ENCODE measurements around the gene PCBP1.

The PCBP1 gene

GRCh38 chr2:70086278-70086837 is 919 bp upstream of the PCBP1 start:
- CTCF ChIA-PET = interaction anchor here (0.7 to 2.5 kb wide), 11 partner anchors 11 to 173 kb away, joined by 3 to 14 read pairs (median 4); no protein-coding TSS in a partner anchor
- peaks cover 33 to 64% (median 47%) of the 10 kb centered on the region in 4 experiments for H3K4me1 ChIP-seq (ENCODE audit: control extremely low read depth in 1 of 4, control insufficient read depth in 4 of 4, insufficient read depth in 4 of 4, low read length in 3 of 4)
- peaks cover 0 to 34% (median 17%) of the 10 kb centered on the region in 4 experiments for H3K36me3 ChIP-seq (ENCODE audit: control insufficient read depth in 4 of 4, insufficient read depth in 4 of 4, low read length in 3 of 4)
- peak overlapping the region; percentile 100 for H3K27ac ChIP-seq (ENCODE audit: insufficient read depth in 1 of 2, low read depth in 1 of 2, low read length in 2 of 2, poor library complexity in 1 of 2, severe bottlenecking in 2 of 2)
- POLR2A ChIA-PET = interaction anchor here (0.6 to 2.8 kb wide), 12 partner anchors 9 to 172 kb away, joined by 3 to 20 read pairs (median 4); partner anchors contain the start of gene MXD1
- WGBS (ENCODE audit: insufficient coverage) = under 1% methylated on average over 39 of the region's 40 CpGs
- peak overlapping the region; percentile 37 to 93 (median 81) for H3K4me3 ChIP-seq (ENCODE audit: control insufficient read depth in 1 of 7, extremely low read depth in 1 of 7, insufficient read depth in 4 of 7, low read depth in 2 of 7, low read length in 6 of 7)
- peak; percentile 86 to 95 (median 94) for DNase-seq
- no peaks in the 10 kb centered on the region for H3K9me3 ChIP-seq (ENCODE audit: control extremely low read depth in 1 of 5, control insufficient read depth in 4 of 5, insufficient read depth in 2 of 5, low read depth in 1 of 5, low read length in 4 of 5)
- no peaks in the 10 kb centered on the region for H3K27me3 ChIP-seq (replicated peaks in 2 of 5; ENCODE audit: control insufficient read depth in 4 of 5, insufficient read depth in 5 of 5, low read length in 4 of 5)

DNA sequence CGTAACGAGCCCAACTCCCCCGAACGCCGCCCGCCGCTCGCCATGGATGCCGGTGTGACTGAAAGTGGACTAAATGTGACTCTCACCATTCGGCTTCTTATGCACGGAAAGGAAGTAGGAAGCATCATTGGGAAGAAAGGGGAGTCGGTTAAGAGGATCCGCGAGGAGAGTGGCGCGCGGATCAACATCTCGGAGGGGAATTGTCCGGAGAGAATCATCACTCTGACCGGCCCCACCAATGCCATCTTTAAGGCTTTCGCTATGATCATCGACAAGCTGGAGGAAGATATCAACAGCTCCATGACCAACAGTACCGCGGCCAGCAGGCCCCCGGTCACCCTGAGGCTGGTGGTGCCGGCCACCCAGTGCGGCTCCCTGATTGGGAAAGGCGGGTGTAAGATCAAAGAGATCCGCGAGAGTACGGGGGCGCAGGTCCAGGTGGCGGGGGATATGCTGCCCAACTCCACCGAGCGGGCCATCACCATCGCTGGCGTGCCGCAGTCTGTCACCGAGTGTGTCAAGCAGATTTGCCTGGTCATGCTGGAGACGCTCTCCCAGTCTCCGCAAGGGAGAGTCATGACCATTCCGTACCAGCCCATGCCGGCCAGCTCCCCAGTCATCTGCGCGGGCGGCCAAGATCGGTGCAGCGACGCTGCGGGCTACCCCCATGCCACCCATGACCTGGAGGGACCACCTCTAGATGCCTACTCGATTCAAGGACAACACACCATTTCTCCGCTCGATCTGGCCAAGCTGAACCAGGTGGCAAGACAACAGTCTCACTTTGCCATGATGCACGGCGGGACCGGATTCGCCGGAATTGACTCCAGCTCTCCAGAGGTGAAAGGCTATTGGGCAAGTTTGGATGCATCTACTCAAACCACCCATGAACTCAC is 673 bp downstream of the PCBP1 start:
- H3K9me3 ChIP-seq (ENCODE audit: control extremely low read depth in 1 of 5, control insufficient read depth in 4 of 5, insufficient read depth in 2 of 5, low read depth in 1 of 5, low read length in 4 of 5) = no peaks in the 10 kb centered on the region
- H3K4me1 ChIP-seq (ENCODE audit: control extremely low read depth in 1 of 4, control insufficient read depth in 4 of 4, insufficient read depth in 4 of 4, low read length in 3 of 4) = peaks cover 35 to 70% (median 50%) of the 10 kb centered on the region in 4 experiments
- H3K4me3 ChIP-seq (ENCODE audit: control insufficient read depth in 1 of 7, extremely low read depth in 1 of 7, insufficient read depth in 4 of 7, low read depth in 2 of 7, low read length in 6 of 7) = peak overlapping the region; percentile 69 to 99 (median 93)
- H3K27me3 ChIP-seq (replicated peaks in 2 of 5; ENCODE audit: control insufficient read depth in 4 of 5, insufficient read depth in 5 of 5, low read length in 4 of 5) = no peaks in the 10 kb centered on the region
- CTCF ChIA-PET = interaction anchor here (0.7 to 2.9 kb wide), 12 partner anchors 9 to 57 kb away, joined by 3 to 19 read pairs (median 4); no protein-coding TSS in a partner anchor
- POLR2A ChIA-PET = interaction anchor here (0.9 to 2.8 kb wide), 8 partner anchors 7 to 177 kb away, joined by 3 to 20 read pairs (median 6); no protein-coding TSS in a partner anchor
- under 1% methylated on average over 51 of the region's 58 CpGs for WGBS (ENCODE audit: insufficient coverage)
- peak in 2 of 3 donors; percentile 67 to 74 for DNase-seq
- H3K36me3 ChIP-seq (ENCODE audit: control insufficient read depth in 4 of 4, insufficient read depth in 4 of 4, low read length in 3 of 4) = peaks cover 0 to 32% (median 13%) of the 10 kb centered on the region in 4 experiments
- H3K27ac ChIP-seq (ENCODE audit: insufficient read depth in 1 of 2, low read depth in 1 of 2, low read length in 2 of 2, poor library complexity in 1 of 2, severe bottlenecking in 2 of 2) = peak overlapping the region; percentile 84 to 100

GRCh38 chr2:70088598-70089219 is 1.4 kb downstream of the PCBP1 start:
- peaks cover 34 to 63% (median 49%) of the 10 kb centered on the region in 4 experiments for H3K4me1 ChIP-seq (ENCODE audit: control extremely low read depth in 1 of 4, control insufficient read depth in 4 of 4, insufficient read depth in 4 of 4, low read length in 3 of 4)
- H3K36me3 ChIP-seq (ENCODE audit: control insufficient read depth in 4 of 4, insufficient read depth in 4 of 4, low read length in 3 of 4) = peaks cover 0 to 25% (median 5%) of the 10 kb centered on the region in 4 experiments
- DNase-seq = no peak
- peak overlapping the region; percentile 69 to 99 (median 93) for H3K4me3 ChIP-seq (ENCODE audit: control insufficient read depth in 1 of 7, extremely low read depth in 1 of 7, insufficient read depth in 4 of 7, low read depth in 2 of 7, low read length in 6 of 7)
- peak overlapping the region; percentile 84 to 100 for H3K27ac ChIP-seq (ENCODE audit: insufficient read depth in 1 of 2, low read depth in 1 of 2, low read length in 2 of 2, poor library complexity in 1 of 2, severe bottlenecking in 2 of 2)
- no peaks in the 10 kb centered on the region for H3K27me3 ChIP-seq (replicated peaks in 2 of 5; ENCODE audit: control insufficient read depth in 4 of 5, insufficient read depth in 5 of 5, low read length in 4 of 5)
- CTCF ChIA-PET = interaction anchor here (1.0 to 2.9 kb wide), 10 partner anchors 10 to 56 kb away, joined by 3 to 19 read pairs (median 5); no protein-coding TSS in a partner anchor
- no peaks in the 10 kb centered on the region for H3K9me3 ChIP-seq (ENCODE audit: control extremely low read depth in 1 of 5, control insufficient read depth in 4 of 5, insufficient read depth in 2 of 5, low read depth in 1 of 5, low read length in 4 of 5)
- WGBS (ENCODE audit: insufficient coverage) = 6% methylated on average over 5 of the region's 8 CpGs
- POLR2A ChIA-PET = interaction anchor here (0.7 to 2.7 kb wide), 4 partner anchors 36 to 54 kb away, joined by 3 to 20 read pairs (median 6); no protein-coding TSS in a partner anchor

GRCh38 chr2:70089220-70089982 is 2.1 kb downstream of the PCBP1 start:
- CTCF ChIA-PET = interaction anchor here (0.8 to 2.9 kb wide), 7 partner anchors 15 to 54 kb away, joined by 3 to 19 read pairs (median 7); no protein-coding TSS in a partner anchor
- POLR2A ChIA-PET = interaction anchor here (0.6 to 1.8 kb wide), 3 partner anchors 32 to 54 kb away, joined by 3 to 7 read pairs (median 3); no protein-coding TSS in a partner anchor
- H3K9me3 ChIP-seq (ENCODE audit: control extremely low read depth in 1 of 5, control insufficient read depth in 4 of 5, insufficient read depth in 2 of 5, low read depth in 1 of 5, low read length in 4 of 5) = no peaks in the 10 kb centered on the region
- H3K4me1 ChIP-seq (ENCODE audit: control extremely low read depth in 1 of 4, control insufficient read depth in 4 of 4, insufficient read depth in 4 of 4, low read length in 3 of 4) = peaks cover 29 to 63% (median 50%) of the 10 kb centered on the region in 4 experiments
- peaks cover 0 to 23% (median 4%) of the 10 kb centered on the region in 4 experiments for H3K36me3 ChIP-seq (ENCODE audit: control insufficient read depth in 4 of 4, insufficient read depth in 4 of 4, low read length in 3 of 4)
- no peaks in the 10 kb centered on the region for H3K27me3 ChIP-seq (replicated peaks in 2 of 5; ENCODE audit: control insufficient read depth in 4 of 5, insufficient read depth in 5 of 5, low read length in 4 of 5)
- peak overlapping the region; percentile 84 to 100 for H3K27ac ChIP-seq (ENCODE audit: insufficient read depth in 1 of 2, low read depth in 1 of 2, low read length in 2 of 2, poor library complexity in 1 of 2, severe bottlenecking in 2 of 2)
- peak overlapping the region in 6 of 7 experiments; percentile 81 to 99 (median 96) for H3K4me3 ChIP-seq (ENCODE audit: control insufficient read depth in 1 of 7, extremely low read depth in 1 of 7, insufficient read depth in 4 of 7, low read depth in 2 of 7, low read length in 6 of 7)
- WGBS (ENCODE audit: insufficient coverage) = 7% methylated on average over 7 of the region's 11 CpGs
- no peak for DNase-seq

DNA sequence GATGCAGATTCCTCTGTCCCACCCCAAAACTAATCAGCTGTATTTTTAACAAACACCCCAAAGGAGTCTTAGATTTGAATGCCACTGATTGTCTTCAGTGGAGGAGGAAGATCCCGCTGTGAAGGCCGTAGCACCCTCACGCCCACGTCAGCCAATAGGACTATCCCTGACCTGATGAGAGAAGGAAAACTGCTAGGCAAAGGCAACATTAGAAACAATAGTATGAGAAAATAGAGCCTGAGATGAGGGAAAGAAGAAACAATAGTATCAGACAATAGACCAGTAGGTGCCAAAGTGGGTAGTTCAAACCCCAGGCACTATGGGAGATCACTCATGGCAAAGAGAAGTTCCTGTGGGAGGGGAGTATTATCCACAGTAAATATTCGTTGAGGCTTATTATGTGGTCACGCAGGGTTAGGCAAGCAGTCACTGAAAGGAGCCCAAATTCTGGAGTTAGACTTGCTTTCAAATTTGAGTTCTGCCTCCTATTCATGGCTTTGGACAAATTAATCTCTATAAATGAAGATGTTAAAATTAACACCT is 2.8 kb downstream of the PCBP1 start:
- Histone ChIP-seq H3K4me1 (ENCODE audit: control extremely low read depth in 1 of 4, control insufficient read depth in 4 of 4, insufficient read depth in 4 of 4, low read length in 3 of 4) (peaks cover 29 to 63% (median 51%) of the 10 kb centered on the region in 4 experiments), H3K27ac (ENCODE audit: insufficient read depth in 1 of 2, low read depth in 1 of 2, low read length in 2 of 2, poor library complexity in 1 of 2, severe bottlenecking in 2 of 2) (peak overlapping the region in 1 of 2 experiments; percentile 100), H3K4me3 (ENCODE audit: control insufficient read depth in 1 of 7, extremely low read depth in 1 of 7, insufficient read depth in 4 of 7, low read depth in 2 of 7, low read length in 6 of 7) (peak overlapping the region in 2 of 7 experiments; percentile 81 to 82), H3K27me3 (replicated peaks in 2 of 5; ENCODE audit: control insufficient read depth in 4 of 5, insufficient read depth in 5 of 5, low read length in 4 of 5) (no peaks in the 10 kb centered on the region), H3K36me3 (ENCODE audit: control insufficient read depth in 4 of 4, insufficient read depth in 4 of 4, low read length in 3 of 4) (peaks cover 0 to 23% (median 4%) of the 10 kb centered on the region in 4 experiments), H3K9me3 (ENCODE audit: control extremely low read depth in 1 of 5, control insufficient read depth in 4 of 5, insufficient read depth in 2 of 5, low read depth in 1 of 5, low read length in 4 of 5) (no peaks in the 10 kb centered on the region)
- no peak for DNase-seq
- WGBS (ENCODE audit: insufficient coverage) = 78% methylated on average over 6 of the region's 6 CpGs
- ChIA-PET POLR2A (interaction anchor here (0.6 to 1.8 kb wide), 2 partner anchors 31 to 35 kb away, joined by 3 to 7 read pairs; no protein-coding TSS in a partner anchor), CTCF (interaction anchor here (0.8 to 2.9 kb wide), 4 partner anchors 33 to 50 kb away, joined by 3 to 19 read pairs (median 12); no protein-coding TSS in a partner anchor)

Data from common myeloid progenitor, CD34-positive (primary cell).